Sigmoid colon (tissue), 4 donors: ENCODE results near the gene PGRMC2.

Experiments
- CTCF ChIP-seq, 4 experiments: fragments of 450-650 bp in 3 of 4; fragments of 200-600 bp in 1 of 4; IDR thresholded peaks; one replicate each; pipeline ENCODE4 v1.5.1; 2016 to 2019; ENCODE audit warnings: antibody characterized with exemption in 4 of 4, mild to moderate bottlenecking in 3 of 4, moderate library complexity in 2 of 4
- POLR2AphosphoS5 ChIP-seq, 4 donors: sonication (generic); formaldehyde crosslinking; IDR thresholded peaks; one replicate each; pipeline ENCODE4 v1.6.1; 2017; ENCODE audit warnings: antibody characterized with exemption in 4 of 4

- no peak for TF ChIP-seq CTCF (IDR thresholded peaks at IDR 0.05)
- TF ChIP-seq POLR2AphosphoS5 (IDR thresholded peaks at IDR 0.05): no peak
Observed at GRCh38 chr4:128294464-128294863, 6.9 kb upstream of the PGRMC2 start.
